Activated CD8-positive, alpha-beta memory T cell treated with anti-CD3 and anti-CD28 coated beads, Interleukin-2, amount 10 ng/mL, durations not matched to agents 7 days and 5 days (primary cell): ENCODE data around the gene GABARAPL1. TPM values are rescaled to one million over a fixed set of nuclear protein-coding genes. Genes with fewer than 3 reads are reported as not detected.

Source experiments
- ATAC-seq: fragments of 150-1000 bp; cut with Tn5 transposase; one replicate; pipeline ENCODE4 v1.10.0; 2021; ENCODE audit warnings: moderate library complexity
- CTCF ChIA-PET: fragments of 350-600 bp; sonication (Branson Sonifier 250); formaldehyde crosslinking; loops from one replicate; lab custom pipeline; 2021; ENCODE audit warnings: antibody characterized with exemption; lab: Charles Lee
- DNase-seq: peaks from one replicate; pipeline ENCODE4 v3.0.0-alpha.2; 2020
- H3K27ac Mint-ChIP-seq: one replicate; pipeline ENCODE4 v1.8.0; 2021; ENCODE audit warnings: mild to moderate bottlenecking, mixed read lengths
- H3K27me3 Mint-ChIP-seq: one replicate; pipeline ENCODE4 v1.8.0; 2021; ENCODE audit warnings: mixed read lengths
- H3K36me3 Mint-ChIP-seq: one replicate; pipeline ENCODE4 v1.8.0; 2021; ENCODE audit warnings: mild to moderate bottlenecking, mixed read lengths
- H3K4me1 Mint-ChIP-seq: one replicate; pipeline ENCODE4 v1.8.0; 2021; ENCODE audit warnings: mixed read lengths
- H3K4me3 Mint-ChIP-seq: one replicate; pipeline ENCODE4 v1.8.0; 2021; ENCODE audit warnings: mild to moderate bottlenecking, moderate library complexity, mixed read lengths
- H3K9me3 Mint-ChIP-seq: one replicate; pipeline ENCODE4 v1.8.0; 2022; ENCODE audit warnings: low read depth, mixed read lengths
- total RNA-seq, 2 experiments: library from RNA; stranded (reverse); gene quantifications; one replicate each; pipeline ENCODE4 v1.2.3, GENCODE V29; 2021

Gene GABARAPL1
- total RNA-seq: 10 to 100 TPM; 29.3 to 47.5 TPM

- ATAC-seq: peak; percentile 72
- Mint-ChIP-seq H3K27ac (peak within 1 kb of the TSS; percentile 97), H3K9me3 (no peaks in the 10 kb centered on the region), H3K4me3 (peak within 1 kb of the TSS; percentile 88), H3K36me3 (peaks cover 8% of the 10 kb centered on the region), H3K27me3 (no peaks in the 10 kb centered on the region), H3K4me1 (peaks cover 28% of the 10 kb centered on the region)
- peak; percentile 85 for DNase-seq
- CTCF ChIA-PET: interaction anchor here (0.6 to 3.7 kb wide), 5 partner anchors 23 to 128 kb away, joined by 3 to 12 read pairs (median 4); no protein-coding TSS in a partner anchor
Measured at GRCh38 chr12:10212739-10213131, at the start of gene GABARAPL1. Gene GABARAPL1 (plus strand): TSS chr12:10212877. CDS start chr12:10213130, 253 bp downstream.

GRCh38 chr12:10163084-10163483 lies 49.6 kb upstream of the GABARAPL1 start:
- peaks cover 27% of the 10 kb centered on the region for H3K27me3 Mint-ChIP-seq
- H3K4me3 Mint-ChIP-seq: no peak overlapping the region
- H3K27ac Mint-ChIP-seq: no peak overlapping the region
- no peaks in the 10 kb centered on the region for H3K9me3 Mint-ChIP-seq
- no peak for ATAC-seq
- DNase-seq: no peak
- peaks cover 2% of the 10 kb centered on the region for H3K4me1 Mint-ChIP-seq
- H3K36me3 Mint-ChIP-seq: no peaks in the 10 kb centered on the region
- CTCF ChIA-PET: interaction anchor here (0.7 to 1.8 kb wide), 3 partner anchors 10 to 1164 kb away, joined by 3 to 7 read pairs (median 3); no protein-coding TSS in a partner anchor

GRCh38 chr12:10165421-10165820 lies 47.3 kb upstream of the GABARAPL1 start:
- no peaks in the 10 kb centered on the region for H3K9me3 Mint-ChIP-seq
- DNase-seq (no peak), ATAC-seq (no peak)
- H3K27me3 Mint-ChIP-seq: peaks cover 19% of the 10 kb centered on the region
- H3K27ac Mint-ChIP-seq: no peak overlapping the region
- no peaks in the 10 kb centered on the region for H3K36me3 Mint-ChIP-seq
- CTCF ChIA-PET: no interaction called here
- no peaks in the 10 kb centered on the region for H3K4me1 Mint-ChIP-seq
- no peak overlapping the region for H3K4me3 Mint-ChIP-seq

GRCh38 chr12:10167599-10167998 lies 45.1 kb upstream of the GABARAPL1 start:
- Mint-ChIP-seq H3K4me1 (no peaks in the 10 kb centered on the region), H3K36me3 (no peaks in the 10 kb centered on the region), H3K4me3 (no peak overlapping the region), H3K9me3 (no peaks in the 10 kb centered on the region), H3K27ac (no peak overlapping the region), H3K27me3 (peaks cover 36% of the 10 kb centered on the region)
- ATAC-seq: no peak
- no peak for DNase-seq
- CTCF ChIA-PET: interaction anchor here (0.9 to 1.5 kb wide), 2 partner anchors 15 to 583 kb away, joined by 3 read pairs; no protein-coding TSS in a partner anchor

DNA sequence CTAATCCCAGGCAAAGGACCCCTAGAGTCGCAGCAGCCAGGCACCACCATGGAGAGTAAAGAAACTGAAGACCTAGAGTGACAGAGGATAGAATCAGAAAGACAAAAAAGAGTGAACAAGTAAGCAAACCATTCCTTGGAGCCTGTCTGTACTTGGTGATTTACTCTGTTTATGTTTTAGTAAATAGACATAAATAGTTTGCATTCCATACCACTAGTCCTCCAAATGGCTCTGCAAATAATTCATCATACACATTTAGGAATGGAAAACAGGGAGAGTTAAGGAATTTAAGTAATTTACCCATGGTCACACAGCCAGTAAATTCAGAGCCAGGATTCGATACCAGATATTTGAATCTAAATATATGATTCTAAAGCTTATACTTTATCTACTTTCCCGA lies 43.6 kb upstream of the GABARAPL1 start:
- no peak for ATAC-seq
- Mint-ChIP-seq H3K4me1 (no peaks in the 10 kb centered on the region), H3K27me3 (peaks cover 40% of the 10 kb centered on the region), H3K4me3 (no peak overlapping the region), H3K27ac (no peak overlapping the region), H3K9me3 (no peaks in the 10 kb centered on the region), H3K36me3 (no peaks in the 10 kb centered on the region)
- CTCF ChIA-PET: interaction anchor here (2.1 kb wide), 1 partner anchor 16 kb away, joined by 7 read pairs; no protein-coding TSS in a partner anchor
- DNase-seq: no peak

GRCh38 chr12:10170216-10170615 lies 42.5 kb upstream of the GABARAPL1 start:
- ATAC-seq (no peak), DNase-seq (no peak)
- CTCF ChIA-PET: interaction anchor here (2.1 to 2.6 kb wide), 2 partner anchors 17 to 21 kb away, joined by 6 to 7 read pairs; no protein-coding TSS in a partner anchor
- H3K27me3 Mint-ChIP-seq: peaks cover 45% of the 10 kb centered on the region
- H3K27ac Mint-ChIP-seq: no peak overlapping the region
- H3K4me3 Mint-ChIP-seq: no peak overlapping the region
- H3K4me1 Mint-ChIP-seq: no peaks in the 10 kb centered on the region
- H3K9me3 Mint-ChIP-seq: no peaks in the 10 kb centered on the region
- H3K36me3 Mint-ChIP-seq: no peaks in the 10 kb centered on the region

DNA sequence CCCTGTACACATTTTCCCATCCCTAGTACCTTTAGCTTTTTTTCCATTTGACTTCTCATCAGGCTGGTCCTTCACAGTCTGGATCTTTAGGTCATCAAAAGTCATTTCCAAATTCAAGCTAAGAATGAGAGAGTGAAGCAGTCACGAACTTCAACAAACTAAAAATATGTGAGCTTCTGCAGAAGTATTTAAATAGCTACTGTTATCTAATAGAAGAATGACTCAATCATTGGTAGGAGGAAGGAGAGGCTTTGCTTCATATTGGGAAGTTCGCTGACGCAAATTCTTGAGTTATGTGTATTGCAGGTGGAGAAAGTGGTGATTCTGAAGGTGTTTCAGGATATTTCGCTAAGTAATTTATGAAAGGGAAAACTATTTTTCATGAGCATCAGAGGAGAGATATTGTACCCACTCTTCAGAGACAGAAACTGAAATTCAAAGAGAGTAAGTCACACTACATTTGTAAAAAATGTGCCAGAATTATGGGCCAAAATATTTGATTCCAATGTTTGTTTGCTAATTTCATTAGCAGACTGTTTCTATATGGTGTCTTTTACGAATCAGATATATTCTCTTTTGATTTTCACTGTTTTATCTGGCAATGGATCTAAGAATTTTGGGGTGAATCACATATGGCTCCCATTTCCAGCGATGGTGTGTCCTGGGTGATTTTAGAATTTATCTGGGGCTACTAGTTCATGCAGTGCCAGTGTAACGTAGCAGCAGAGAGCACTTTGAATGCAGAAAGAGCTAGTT lies 40.5 kb upstream of the GABARAPL1 start, which contains the start of gene OLR1:
Gene OLR1 (minus strand): TSS at position 160 of the 756 bp plus-strand sequence. CDS start 55 bp downstream, at position 105.
- Mint-ChIP-seq H3K4me1 (no peaks in the 10 kb centered on the region), H3K27me3 (peaks cover 42% of the 10 kb centered on the region), H3K4me3 (no peak within 1 kb of the TSS), H3K9me3 (no peaks in the 10 kb centered on the region), H3K27ac (no peak within 1 kb of the TSS), H3K36me3 (no peaks in the 10 kb centered on the region)
- CTCF ChIA-PET: interaction anchor here (0.9 to 2.6 kb wide), 3 partner anchors 19 to 358 kb away, joined by 3 to 9 read pairs (median 6); no protein-coding TSS in a partner anchor
- DNase-seq: no peak
- no peak for ATAC-seq

DNA sequence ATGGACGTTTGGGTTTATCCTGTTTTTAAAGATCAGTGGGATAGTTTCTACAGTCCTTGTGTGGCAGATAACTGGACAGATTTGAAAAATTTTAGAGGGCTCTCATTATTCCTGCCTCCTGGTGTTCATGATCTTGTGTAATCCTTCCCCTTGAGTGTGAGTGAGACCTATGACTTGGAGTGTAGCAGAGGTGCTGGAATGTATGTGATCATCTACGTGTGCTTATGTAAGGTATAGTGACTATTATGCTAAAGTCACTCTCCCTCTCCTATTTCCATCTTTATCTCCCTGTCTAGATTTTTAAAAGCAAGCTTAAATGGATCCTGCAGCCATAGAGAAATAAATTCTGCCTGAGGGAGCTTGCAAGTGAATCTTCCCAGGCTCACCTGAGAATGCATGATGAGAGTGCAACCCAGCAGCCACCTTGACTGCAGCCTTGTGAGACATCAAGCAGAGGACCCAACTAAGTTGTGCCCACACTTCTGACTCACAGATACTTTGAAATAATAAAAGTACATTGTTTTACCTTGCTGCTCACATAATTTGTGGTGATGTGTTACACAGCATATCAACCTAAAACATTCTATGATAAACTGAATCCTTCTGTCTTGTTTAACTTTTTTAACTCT lies 37.6 kb upstream of the GABARAPL1 start:
- Mint-ChIP-seq H3K27ac (no peak overlapping the region), H3K27me3 (peaks cover 47% of the 10 kb centered on the region), H3K4me3 (no peak overlapping the region), H3K4me1 (no peaks in the 10 kb centered on the region), H3K36me3 (no peaks in the 10 kb centered on the region), H3K9me3 (no peaks in the 10 kb centered on the region)
- no peak for DNase-seq
- ATAC-seq: no peak
- CTCF ChIA-PET: interaction anchor here (1.0 kb wide), 1 partner anchor 22 kb away, joined by 3 read pairs; no protein-coding TSS in a partner anchor

GRCh38 chr12:10175846-10176636 lies 36.6 kb upstream of the GABARAPL1 start:
- Mint-ChIP-seq H3K4me3 (no peak overlapping the region), H3K4me1 (no peaks in the 10 kb centered on the region), H3K27me3 (peaks cover 42% of the 10 kb centered on the region), H3K36me3 (no peaks in the 10 kb centered on the region), H3K27ac (no peak overlapping the region), H3K9me3 (no peaks in the 10 kb centered on the region)
- no peak for DNase-seq
- no peak for ATAC-seq
- CTCF ChIA-PET: interaction anchor here (1.0 to 2.2 kb wide), 2 partner anchors 23 kb away, joined by 3 to 8 read pairs; no protein-coding TSS in a partner anchor

DNA sequence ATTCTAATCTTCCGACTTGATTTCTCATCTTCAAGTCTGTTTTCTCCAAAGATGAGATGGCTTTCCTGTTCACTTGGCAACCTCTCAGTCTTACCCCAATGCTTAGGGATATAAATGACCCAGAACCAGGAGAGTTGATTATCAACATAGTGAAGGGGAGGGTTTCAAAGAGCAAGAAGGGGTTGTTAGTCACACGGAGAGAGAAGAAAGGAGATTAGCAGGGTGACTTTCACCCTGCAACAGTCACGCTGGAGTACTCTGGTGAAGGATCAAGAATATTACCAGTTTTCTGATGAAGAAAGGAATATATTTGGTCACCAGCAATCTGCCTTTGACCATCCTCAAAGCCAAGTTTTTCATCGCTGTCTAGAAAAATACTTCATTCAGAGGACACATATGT lies 33.9 kb upstream of the GABARAPL1 start, which contains the start of gene TMEM52B:
Gene TMEM52B (plus strand): TSS at position 212 of the 400 bp plus-strand sequence. CDS start 543 bp downstream, outside the sequence.
- no peak within 1 kb of the TSS for H3K4me3 Mint-ChIP-seq
- DNase-seq (no peak), ATAC-seq (no peak)
- no peaks in the 10 kb centered on the region for H3K9me3 Mint-ChIP-seq
- no peak within 1 kb of the TSS for H3K27ac Mint-ChIP-seq
- no peaks in the 10 kb centered on the region for H3K36me3 Mint-ChIP-seq
- H3K4me1 Mint-ChIP-seq: no peaks in the 10 kb centered on the region
- CTCF ChIA-PET: no interaction called here
- peaks cover 34% of the 10 kb centered on the region for H3K27me3 Mint-ChIP-seq

GRCh38 chr12:10179776-10180181 lies 32.9 kb upstream of the GABARAPL1 start:
- no peaks in the 10 kb centered on the region for H3K4me1 Mint-ChIP-seq
- CTCF ChIA-PET: no interaction called here
- H3K9me3 Mint-ChIP-seq: no peaks in the 10 kb centered on the region
- H3K27ac Mint-ChIP-seq: no peak overlapping the region
- peaks cover 41% of the 10 kb centered on the region for H3K27me3 Mint-ChIP-seq
- DNase-seq (no peak), ATAC-seq (no peak)
- no peak overlapping the region for H3K4me3 Mint-ChIP-seq
- H3K36me3 Mint-ChIP-seq: no peaks in the 10 kb centered on the region

GRCh38 chr12:10182354-10183049 lies 30.2 kb upstream of the GABARAPL1 start:
- H3K4me3 Mint-ChIP-seq: no peak overlapping the region
- CTCF ChIA-PET: no interaction called here
- no peak for ATAC-seq
- no peak overlapping the region for H3K27ac Mint-ChIP-seq
- no peaks in the 10 kb centered on the region for H3K9me3 Mint-ChIP-seq
- H3K36me3 Mint-ChIP-seq: no peaks in the 10 kb centered on the region
- H3K27me3 Mint-ChIP-seq: peaks cover 45% of the 10 kb centered on the region
- H3K4me1 Mint-ChIP-seq: no peaks in the 10 kb centered on the region
- no peak for DNase-seq
